ENCODE measurements around the gene ADGRB2. TPM values are rescaled to one million over a fixed set of nuclear protein-coding genes. Genes with fewer than 3 reads are reported as not detected.

The ADGRB2 gene
- total RNA-seq, 1 donor from 2014 or later: 7.1 TPM

DNA sequence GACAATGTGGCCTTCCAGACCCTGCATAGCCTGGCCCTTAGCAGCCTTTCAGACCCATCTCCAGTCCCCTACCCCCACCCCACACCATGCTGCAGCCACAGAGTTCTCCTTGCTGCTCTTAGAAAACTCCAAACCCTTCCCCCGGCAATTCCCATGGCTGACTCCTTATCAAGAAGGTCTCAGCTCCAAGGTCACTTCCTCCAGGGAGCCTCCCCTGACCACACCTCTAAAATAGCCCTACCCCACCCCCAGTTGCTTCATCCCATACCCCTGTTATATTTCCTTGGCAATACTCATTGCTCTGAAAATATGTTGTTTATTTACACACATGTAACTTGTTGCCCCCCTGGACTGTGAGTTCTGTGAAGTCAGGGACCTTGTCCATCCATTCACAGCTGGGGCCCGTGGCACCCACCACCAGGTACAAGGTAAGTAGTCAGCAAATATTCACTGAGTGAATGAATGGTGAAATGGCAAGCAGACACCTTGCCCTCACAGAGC is 4.3 kb upstream of the ADGRB2 start:
- Mint-ChIP-seq H3K27ac (peak overlapping the region; percentile 80), H3K36me3 (no peaks in the 10 kb centered on the region), H3K27me3 (ENCODE audit: insufficient read depth, low read depth) (peaks cover 38% of the 10 kb centered on the region), H3K4me3 (no peak overlapping the region), H3K4me1 (peaks cover 75% of the 10 kb centered on the region), H3K9me3 (no peaks in the 10 kb centered on the region)
- H3F3A ChIP-seq (ENCODE audit: low read depth): peaks cover 30% of the 10 kb centered on the region
- H3K4me1 ChIP-seq: peaks cover 58% of the 10 kb centered on the region
- H3K79me2 ChIP-seq (ENCODE audit: low read depth): no peaks in the 10 kb centered on the region
- no peak overlapping the region for H3K9ac ChIP-seq
- H4K20me1 ChIP-seq (ENCODE audit: low read depth): no peaks in the 10 kb centered on the region
- TF ChIP-seq EZH2phosphoT487 (IDR thresholded peaks at IDR 0.05): no peak
- no peak for TF ChIP-seq EZH2 (IDR thresholded peaks at IDR 0.05)
- TF ChIP-seq, protein P1, sequence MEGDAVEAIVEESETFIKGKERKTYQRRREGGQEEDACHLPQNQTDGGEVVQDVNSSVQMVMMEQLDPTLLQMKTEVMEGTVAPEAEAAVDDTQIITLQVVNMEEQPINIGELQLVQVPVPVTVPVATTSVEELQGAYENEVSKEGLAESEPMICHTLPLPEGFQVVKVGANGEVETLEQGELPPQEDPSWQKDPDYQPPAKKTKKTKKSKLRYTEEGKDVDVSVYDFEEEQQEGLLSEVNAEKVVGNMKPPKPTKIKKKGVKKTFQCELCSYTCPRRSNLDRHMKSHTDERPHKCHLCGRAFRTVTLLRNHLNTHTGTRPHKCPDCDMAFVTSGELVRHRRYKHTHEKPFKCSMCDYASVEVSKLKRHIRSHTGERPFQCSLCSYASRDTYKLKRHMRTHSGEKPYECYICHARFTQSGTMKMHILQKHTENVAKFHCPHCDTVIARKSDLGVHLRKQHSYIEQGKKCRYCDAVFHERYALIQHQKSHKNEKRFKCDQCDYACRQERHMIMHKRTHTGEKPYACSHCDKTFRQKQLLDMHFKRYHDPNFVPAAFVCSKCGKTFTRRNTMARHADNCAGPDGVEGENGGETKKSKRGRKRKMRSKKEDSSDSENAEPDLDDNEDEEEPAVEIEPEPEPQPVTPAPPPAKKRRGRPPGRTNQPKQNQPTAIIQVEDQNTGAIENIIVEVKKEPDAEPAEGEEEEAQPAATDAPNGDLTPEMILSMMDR (IDR thresholded peaks at IDR 0.05): no peak
- no peaks in the 10 kb centered on the region for H3K9me3 ChIP-seq (ENCODE audit: low read depth)
- no peaks in the 10 kb centered on the region for H3K36me3 ChIP-seq
- H3K27ac ChIP-seq: no peak overlapping the region
- H3K27me3 ChIP-seq: peaks cover 46% of the 10 kb centered on the region
- DNase-seq (ENCODE audit: low spot score): no peak
- no peak overlapping the region for H2AFZ ChIP-seq (replicated peaks)
- H3K4me2 ChIP-seq: no peak overlapping the region
- H3K4me3 ChIP-seq: no peak overlapping the region

DNA sequence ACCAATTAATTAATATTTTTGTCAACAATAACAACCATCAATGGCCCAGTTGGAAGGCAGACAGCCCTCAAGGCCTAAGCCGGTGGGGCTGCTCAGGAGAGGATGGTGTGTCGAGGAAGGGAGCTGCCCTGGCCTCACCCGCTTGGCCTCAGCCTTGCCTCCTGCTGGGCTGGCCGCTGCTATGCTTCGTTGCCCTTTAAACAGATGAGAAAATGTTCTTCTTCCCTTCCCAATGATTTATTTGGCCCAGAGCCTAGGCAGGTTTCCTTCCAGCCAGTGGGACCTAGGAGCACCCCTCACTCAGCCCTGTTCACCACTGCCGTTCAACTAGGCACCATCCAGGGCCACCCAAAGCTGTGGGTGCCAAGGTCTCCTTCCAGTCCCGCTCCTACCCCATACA is 3.1 kb upstream of the ADGRB2 start:
- H3K36me3 Mint-ChIP-seq: no peaks in the 10 kb centered on the region

DNA sequence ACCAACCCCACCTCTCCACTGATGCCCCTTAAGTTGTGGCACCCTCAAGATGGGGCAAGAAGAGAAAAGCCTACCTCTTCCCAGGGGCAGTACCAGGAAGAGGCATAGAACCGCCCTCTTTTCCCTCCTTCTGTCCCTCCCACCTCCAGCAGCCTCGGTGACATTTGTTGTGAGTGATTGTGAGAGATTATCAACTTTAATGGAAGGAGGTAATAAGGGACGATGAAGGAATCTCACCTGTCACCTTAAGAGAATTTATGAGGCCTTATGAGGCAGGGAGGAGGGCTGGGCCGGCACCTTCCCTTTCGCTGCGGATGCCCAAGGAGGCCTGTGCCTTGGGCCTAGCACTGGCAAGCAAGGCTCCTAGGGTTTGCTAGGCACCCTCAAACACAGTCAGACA is 1.4 kb upstream of the ADGRB2 start:
- H3K4me3 ChIP-seq: no peak overlapping the region
- Mint-ChIP-seq H3K27ac (no peak overlapping the region), H3K9me3 (no peaks in the 10 kb centered on the region), H3K4me3 (peak overlapping the region; percentile 41), H3K4me1 (peaks cover 70% of the 10 kb centered on the region), H3K36me3 (no peaks in the 10 kb centered on the region), H3K27me3 (ENCODE audit: insufficient read depth, low read depth) (peaks cover 13% of the 10 kb centered on the region)
- no peak for DNase-seq (ENCODE audit: low spot score)
- peaks cover 53% of the 10 kb centered on the region for H3F3A ChIP-seq (ENCODE audit: low read depth)
- H3K36me3 ChIP-seq: no peaks in the 10 kb centered on the region
- H3K9me3 ChIP-seq (ENCODE audit: low read depth): no peaks in the 10 kb centered on the region
- TF ChIP-seq, protein P1 (IDR thresholded peaks at IDR 0.05): no peak
- TF ChIP-seq EZH2phosphoT487 (IDR thresholded peaks at IDR 0.05) (peak; percentile 30), EZH2 (IDR thresholded peaks at IDR 0.05) (no peak)
- H3K4me1 ChIP-seq: peaks cover 50% of the 10 kb centered on the region
- H4K20me1 ChIP-seq (ENCODE audit: low read depth): peaks cover 16% of the 10 kb centered on the region
- H3K4me2 ChIP-seq: no peak overlapping the region
- H2AFZ ChIP-seq (replicated peaks): no peak overlapping the region
- no peaks in the 10 kb centered on the region for H3K79me2 ChIP-seq (ENCODE audit: low read depth)
- H3K9ac ChIP-seq: no peak overlapping the region
- H3K27me3 ChIP-seq: peaks cover 37% of the 10 kb centered on the region
- H3K27ac ChIP-seq: no peak overlapping the region

More for the DNA sequence above, 3.1 kb upstream of the ADGRB2 start:
- Mint-ChIP-seq H3K27me3 (ENCODE audit: insufficient read depth, low read depth) (peaks cover 29% of the 10 kb centered on the region), H3K27ac (no peak overlapping the region), H3K4me1 (peaks cover 73% of the 10 kb centered on the region), H3K4me3 (peak overlapping the region; percentile 65), H3K9me3 (no peaks in the 10 kb centered on the region)
- TF ChIP-seq, protein P1 (IDR thresholded peaks at IDR 0.05): no peak
- TF ChIP-seq EZH2phosphoT487 (IDR thresholded peaks at IDR 0.05) (no peak), EZH2 (IDR thresholded peaks at IDR 0.05) (no peak)
- no peak for DNase-seq (ENCODE audit: low spot score)
- no peak overlapping the region for H2AFZ ChIP-seq (replicated peaks)
- H3K79me2 ChIP-seq (ENCODE audit: low read depth): no peaks in the 10 kb centered on the region
- H4K20me1 ChIP-seq (ENCODE audit: low read depth): peaks cover 2% of the 10 kb centered on the region
- no peak overlapping the region for H3K27ac ChIP-seq
- H3K27me3 ChIP-seq: peaks cover 44% of the 10 kb centered on the region
- H3F3A ChIP-seq (ENCODE audit: low read depth): peaks cover 40% of the 10 kb centered on the region
- peaks cover 52% of the 10 kb centered on the region for H3K4me1 ChIP-seq
- no peaks in the 10 kb centered on the region for H3K9me3 ChIP-seq (ENCODE audit: low read depth)
- H3K4me3 ChIP-seq: no peak overlapping the region
- no peaks in the 10 kb centered on the region for H3K36me3 ChIP-seq
- no peak overlapping the region for H3K4me2 ChIP-seq
- H3K9ac ChIP-seq: no peak overlapping the region
